Neuron (in vitro differentiated cells): ENCODE data around the gene PRRT2.

Experiments
- H2AFZ ChIP-seq: one replicate; pipeline ENCODE4 v1.6.1; 2013; ENCODE audit warnings: low read depth, mild to moderate bottlenecking, inconsistent platforms, low read length, moderate library complexity
- H3K27me3 ChIP-seq: one replicate; pipeline ENCODE4 v1.6.1; 2013; ENCODE audit warnings: low read length; ENCODE audit not compliant: insufficient read depth
- H3K36me3 ChIP-seq: one replicate; pipeline ENCODE4 v1.6.1; 2013; ENCODE audit warnings: low read length; ENCODE audit not compliant: insufficient read depth
- H3K4me1 ChIP-seq: one replicate; pipeline ENCODE4 v1.6.1; 2013; ENCODE audit warnings: low read length; ENCODE audit not compliant: insufficient read depth
- H3K4me3 ChIP-seq: 2 replicates; pipeline ENCODE4 v1.5.1; 2013; ENCODE audit warnings: mild to moderate bottlenecking, low read length, moderate library complexity
- H3K9me3 ChIP-seq: one replicate; pipeline ENCODE4 v1.6.1; 2013; ENCODE audit warnings: low read length

PRRT2 gene

GRCh38 chr16:29858149-29858849 lies 46.3 kb downstream of the PRRT2 start:
- Histone ChIP-seq H3K27me3 (no peaks in the 10 kb centered on the region), H3K36me3 (peaks cover 12% of the 10 kb centered on the region), H2AFZ (no peak overlapping the region), H3K4me3 (no peak overlapping the region), H3K4me1 (no peaks in the 10 kb centered on the region), H3K9me3 (no peaks in the 10 kb centered on the region)

DNA sequence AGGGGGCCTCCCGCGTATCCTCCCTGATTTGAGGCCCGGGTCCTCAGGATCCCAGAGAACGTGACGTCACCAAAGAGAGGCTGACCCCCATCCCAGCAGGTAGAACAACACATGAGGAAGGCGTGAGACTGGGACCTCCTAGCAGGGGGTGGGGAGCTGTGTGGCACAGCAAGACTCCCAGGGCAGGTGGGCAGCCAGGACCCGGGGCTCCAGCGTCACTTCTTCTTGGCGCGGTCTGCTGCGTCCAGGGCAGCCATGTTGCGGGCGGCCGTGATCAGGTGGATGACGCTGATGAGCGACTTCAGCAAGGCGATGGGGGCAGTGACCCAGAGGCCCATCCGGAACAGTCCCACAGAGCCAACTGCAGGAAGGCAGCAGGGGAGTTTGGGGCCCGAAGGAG lies 47.0 kb downstream of the PRRT2 start:
- H3K27me3 ChIP-seq, result no peaks in the 10 kb centered on the region
- H3K9me3 ChIP-seq, result no peaks in the 10 kb centered on the region
- peaks cover 3% of the 10 kb centered on the region for H3K4me1 ChIP-seq
- no peak overlapping the region for H3K4me3 ChIP-seq
- H3K36me3 ChIP-seq, result peaks cover 12% of the 10 kb centered on the region
- no peak overlapping the region for H2AFZ ChIP-seq

GRCh38 chr16:29860218-29860617 lies 48.2 kb downstream of the PRRT2 start:
- Histone ChIP-seq H3K36me3 (peaks cover 12% of the 10 kb centered on the region), H2AFZ (no peak overlapping the region), H3K27me3 (no peaks in the 10 kb centered on the region), H3K4me3 (no peak overlapping the region), H3K4me1 (peaks cover 3% of the 10 kb centered on the region), H3K9me3 (no peaks in the 10 kb centered on the region)

GRCh38 chr16:29862383-29862883 lies 50.4 kb downstream of the PRRT2 start:
- Histone ChIP-seq H2AFZ (peak overlapping the region; percentile 98), H3K4me3 (peak overlapping the region; percentile 90), H3K27me3 (no peaks in the 10 kb centered on the region), H3K4me1 (peaks cover 3% of the 10 kb centered on the region), H3K9me3 (no peaks in the 10 kb centered on the region), H3K36me3 (peaks cover 12% of the 10 kb centered on the region)

- Histone ChIP-seq H3K9me3 (no peaks in the 10 kb centered on the region), H3K27me3 (no peaks in the 10 kb centered on the region), H2AFZ (peak within 1 kb of the TSS; percentile 98), H3K4me3 (peak within 1 kb of the TSS; percentile 90), H3K4me1 (peaks cover 3% of the 10 kb centered on the region), H3K36me3 (peaks cover 11% of the 10 kb centered on the region)
These were observed 51.1 kb downstream of the PRRT2 start, which contains the start of gene CDIPT for GRCh38 chr16:29862884-29863668. TSS of gene CDIPT (minus strand) at chr16:29863226. CDS start at chr16:29862857, 369 bp downstream.

DNA sequence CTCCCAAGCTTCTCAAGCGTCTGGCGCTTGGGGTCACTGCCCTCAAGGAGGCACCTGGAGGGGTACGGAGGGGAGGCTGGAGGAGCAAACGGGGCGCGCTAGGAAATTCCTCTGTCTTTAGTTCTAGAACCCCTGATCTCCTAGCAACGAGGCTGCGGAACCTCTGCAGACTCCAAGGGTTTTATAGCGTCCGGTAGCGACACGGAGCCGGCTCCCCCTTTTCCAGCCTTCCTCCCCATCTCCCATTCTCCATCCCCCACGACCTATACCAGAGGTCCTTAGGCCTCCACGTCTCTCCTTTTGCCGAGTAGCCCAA lies 51.6 kb downstream of the PRRT2 start:
- Histone ChIP-seq H2AFZ (no peak overlapping the region), H3K36me3 (peaks cover 7% of the 10 kb centered on the region), H3K27me3 (no peaks in the 10 kb centered on the region), H3K4me3 (peak overlapping the region; percentile 16), H3K4me1 (peaks cover 3% of the 10 kb centered on the region), H3K9me3 (no peaks in the 10 kb centered on the region)

GRCh38 chr16:29864205-29864604 lies 52.2 kb downstream of the PRRT2 start:
- Histone ChIP-seq H3K4me3 (no peak overlapping the region), H3K27me3 (no peaks in the 10 kb centered on the region), H3K36me3 (peaks cover 7% of the 10 kb centered on the region), H3K4me1 (peaks cover 3% of the 10 kb centered on the region), H3K9me3 (no peaks in the 10 kb centered on the region), H2AFZ (no peak overlapping the region)
